Activated CD8-positive, alpha-beta memory T cell treated with anti-CD3 and anti-CD28 coated beads, Interleukin-2, amount 50 U/mL, for 4 hours (primary cell): ENCODE measurements around the gene PLEKHA6.

Source experiments
- DNase-seq: peaks from one replicate; pipeline ENCODE4 v3.0.0-alpha.2; 2020

The PLEKHA6 gene

GRCh38 chr1:204280099-204280961 is 79.4 kb downstream of the PLEKHA6 start:
- no peak for DNase-seq

- no peak for DNase-seq
Observed at GRCh38 chr1:204278958-204279357, 80.8 kb downstream of the PLEKHA6 start.

DNA sequence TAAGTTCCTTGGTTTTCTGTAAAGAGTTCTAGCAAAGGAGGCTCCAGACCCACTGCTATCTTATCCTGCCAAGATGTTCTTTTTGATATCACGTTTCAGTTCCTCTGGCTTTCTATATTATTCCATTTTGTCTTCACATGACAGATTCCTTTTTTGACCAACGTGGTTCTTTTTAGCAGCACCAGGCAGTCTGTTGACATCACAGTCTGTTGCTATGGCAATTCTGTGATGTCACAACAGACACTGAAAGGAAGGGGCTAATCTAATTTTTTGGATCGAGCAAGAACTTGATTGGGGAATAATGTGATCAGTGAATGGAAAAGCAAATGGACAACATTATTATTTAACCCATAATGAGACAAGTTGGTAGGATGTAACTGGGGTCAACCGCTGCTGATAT is 81.5 kb downstream of the PLEKHA6 start:
- DNase-seq: no peak

DNA sequence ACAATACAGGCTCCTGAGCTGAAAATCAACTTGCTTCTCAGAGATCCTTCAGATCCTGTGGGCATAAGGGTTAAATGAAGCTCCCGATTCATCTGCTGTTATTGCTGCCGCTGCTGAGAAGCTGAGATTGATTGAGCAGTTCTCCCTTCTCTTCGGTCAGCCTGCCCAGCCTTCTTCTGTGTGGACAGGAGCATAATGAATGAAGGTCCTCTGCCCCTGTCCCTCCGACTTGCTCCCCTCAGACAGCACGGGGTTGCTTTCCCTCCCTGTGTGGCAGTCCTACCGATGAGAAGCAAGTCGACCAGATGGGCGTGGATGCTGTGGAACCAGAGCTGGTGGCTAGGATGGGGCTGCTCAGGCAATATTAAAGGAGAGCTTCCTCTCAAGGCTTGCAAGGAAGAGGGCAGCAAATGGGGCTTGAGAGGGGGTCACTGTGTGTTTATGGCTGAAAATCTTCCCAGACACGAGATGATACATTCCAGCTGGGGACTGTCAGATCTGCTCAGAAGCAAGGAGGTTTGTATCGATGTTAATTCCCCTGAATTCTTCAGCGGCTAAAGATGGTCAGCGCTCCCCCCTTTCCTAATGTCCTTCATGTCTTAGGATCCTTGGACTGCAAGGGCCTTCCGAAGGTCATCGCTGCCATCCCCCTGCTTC is 82.0 kb downstream of the PLEKHA6 start:
- no peak for DNase-seq

DNA sequence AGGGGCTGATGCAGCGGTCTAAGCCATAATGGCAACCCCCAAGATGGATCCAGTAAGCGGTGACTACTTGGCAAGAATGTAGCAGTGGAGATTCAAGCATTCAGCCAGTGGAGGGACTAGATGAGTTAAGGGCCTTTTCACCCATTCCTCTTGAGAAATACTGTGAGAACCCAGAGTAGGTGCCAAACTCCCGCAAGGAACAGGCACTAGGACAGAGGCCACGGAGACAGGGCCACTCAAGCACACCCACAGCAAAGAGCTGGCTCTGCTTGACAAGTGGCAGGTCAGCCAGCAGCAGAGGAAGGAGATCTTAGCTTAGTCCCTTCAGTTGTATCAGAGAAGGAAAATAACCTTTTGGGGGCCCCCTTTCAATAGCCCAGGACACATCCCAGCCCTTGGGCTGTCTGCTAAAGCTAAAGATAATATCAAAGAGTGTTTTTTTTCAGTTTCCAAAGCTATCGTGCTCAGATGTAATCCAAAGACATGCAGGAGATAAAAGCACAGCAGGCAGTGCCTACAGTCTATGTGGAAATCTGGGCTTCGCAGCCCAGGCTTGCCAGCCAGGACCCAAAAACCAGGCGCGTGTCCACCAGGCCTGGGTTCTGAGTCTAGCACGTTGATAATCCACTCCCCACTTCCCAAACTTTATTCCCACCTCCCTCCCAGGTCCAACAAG is 83.9 kb downstream of the PLEKHA6 start:
- DNase-seq: no peak

GRCh38 chr1:204274446-204274845 is 85.3 kb downstream of the PLEKHA6 start:
- no peak for DNase-seq

- no peak for DNase-seq
Observed at GRCh38 chr1:204272505-204272904, 87.2 kb downstream of the PLEKHA6 start.

- no peak for DNase-seq
Observed at GRCh38 chr1:204271970-204272369, 87.8 kb downstream of the PLEKHA6 start.

GRCh38 chr1:204268101-204268500 is 91.6 kb downstream of the PLEKHA6 start:
- DNase-seq: no peak

DNA sequence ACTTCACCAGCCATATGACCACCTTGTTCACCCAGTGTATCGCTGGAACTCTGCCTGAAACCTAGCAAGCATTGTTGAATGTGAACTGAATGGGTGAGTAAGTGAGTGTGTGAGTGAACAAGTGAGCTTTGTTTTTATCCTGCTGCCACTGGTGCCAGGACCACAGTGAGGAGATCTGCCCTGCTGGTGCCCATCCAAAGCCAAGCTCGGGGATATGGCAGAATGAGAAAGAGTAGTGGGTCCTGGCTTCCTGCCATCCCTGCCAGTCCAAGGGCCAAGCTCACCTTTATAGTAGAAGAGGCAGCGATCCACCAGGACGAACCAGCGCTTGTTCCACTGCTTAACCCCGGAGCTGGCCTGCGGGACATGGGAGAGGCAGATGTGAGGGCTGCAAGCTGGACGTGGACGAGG is 92.5 kb downstream of the PLEKHA6 start:
- DNase-seq: no peak

DNA sequence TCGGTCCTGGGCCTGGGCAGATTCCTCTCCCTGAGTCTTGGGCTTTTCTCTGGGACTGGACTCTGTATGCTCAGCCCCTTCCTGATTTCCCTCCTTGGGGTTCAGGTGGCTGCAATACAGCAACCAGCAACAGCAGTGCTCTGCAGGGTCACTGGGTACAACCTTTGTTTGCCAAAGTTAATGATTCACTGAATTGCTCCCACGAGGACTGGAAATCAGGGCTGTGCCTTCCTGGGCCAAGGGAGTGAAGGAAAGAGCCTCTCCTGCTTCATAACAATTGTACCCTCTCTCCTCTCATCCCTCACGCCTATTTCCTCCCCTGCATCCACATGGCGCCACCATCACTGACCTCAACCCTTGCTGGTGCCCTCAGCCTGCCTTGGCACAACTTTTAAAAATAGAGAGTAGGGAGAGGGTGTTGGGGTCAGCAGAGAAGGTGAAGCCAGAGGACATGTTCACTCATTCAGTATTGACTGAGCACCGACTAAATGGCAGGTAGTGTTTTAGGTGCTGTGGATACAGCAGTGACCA is 93.2 kb downstream of the PLEKHA6 start:
- DNase-seq: no peak

DNA sequence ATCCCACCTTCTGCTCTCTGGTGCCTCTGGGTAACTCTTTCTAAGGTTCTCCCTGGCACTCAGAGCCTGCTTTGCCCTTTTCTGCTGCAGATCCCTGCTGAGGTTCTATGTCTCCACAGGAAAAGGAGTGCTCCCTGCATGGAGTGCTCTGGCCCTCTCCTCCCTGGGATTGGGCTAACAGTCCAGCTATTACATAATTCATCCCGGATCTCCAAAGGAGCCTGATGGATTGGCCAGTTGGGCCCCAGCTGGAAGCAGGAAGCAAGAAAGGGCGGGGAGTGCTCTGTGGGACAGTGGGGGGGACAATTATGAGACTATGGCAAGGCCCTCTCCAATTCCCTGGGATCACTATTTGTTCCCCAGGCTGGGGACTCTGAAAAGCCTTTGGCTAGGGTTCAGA is 94.1 kb downstream of the PLEKHA6 start:
- DNase-seq: no peak

DNA sequence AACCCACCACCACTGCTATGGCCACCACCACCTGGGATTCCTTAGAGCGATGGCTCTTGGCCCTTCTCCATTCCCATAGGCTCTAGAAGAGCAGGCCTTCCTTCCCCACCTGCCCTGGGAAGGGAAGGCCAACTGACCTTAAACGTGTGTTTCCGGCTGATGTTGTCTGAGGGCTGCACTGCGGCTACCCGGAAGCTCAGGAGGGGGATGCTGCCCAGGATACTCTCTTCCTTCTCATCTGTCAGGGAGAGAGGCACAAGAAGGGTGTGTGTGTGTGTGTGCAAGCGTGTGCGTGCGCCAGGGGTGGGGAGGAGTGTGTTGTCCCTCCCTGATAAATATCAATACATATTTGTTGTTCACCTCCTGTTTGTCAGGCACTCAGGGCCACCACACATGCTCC is 94.9 kb downstream of the PLEKHA6 start:
- no peak for DNase-seq

- no peak for DNase-seq
Observed at GRCh38 chr1:204263254-204263910, 96.3 kb downstream of the PLEKHA6 start.

- DNase-seq: no peak
Observed at GRCh38 chr1:204262506-204263253, 97.0 kb downstream of the PLEKHA6 start.

DNA sequence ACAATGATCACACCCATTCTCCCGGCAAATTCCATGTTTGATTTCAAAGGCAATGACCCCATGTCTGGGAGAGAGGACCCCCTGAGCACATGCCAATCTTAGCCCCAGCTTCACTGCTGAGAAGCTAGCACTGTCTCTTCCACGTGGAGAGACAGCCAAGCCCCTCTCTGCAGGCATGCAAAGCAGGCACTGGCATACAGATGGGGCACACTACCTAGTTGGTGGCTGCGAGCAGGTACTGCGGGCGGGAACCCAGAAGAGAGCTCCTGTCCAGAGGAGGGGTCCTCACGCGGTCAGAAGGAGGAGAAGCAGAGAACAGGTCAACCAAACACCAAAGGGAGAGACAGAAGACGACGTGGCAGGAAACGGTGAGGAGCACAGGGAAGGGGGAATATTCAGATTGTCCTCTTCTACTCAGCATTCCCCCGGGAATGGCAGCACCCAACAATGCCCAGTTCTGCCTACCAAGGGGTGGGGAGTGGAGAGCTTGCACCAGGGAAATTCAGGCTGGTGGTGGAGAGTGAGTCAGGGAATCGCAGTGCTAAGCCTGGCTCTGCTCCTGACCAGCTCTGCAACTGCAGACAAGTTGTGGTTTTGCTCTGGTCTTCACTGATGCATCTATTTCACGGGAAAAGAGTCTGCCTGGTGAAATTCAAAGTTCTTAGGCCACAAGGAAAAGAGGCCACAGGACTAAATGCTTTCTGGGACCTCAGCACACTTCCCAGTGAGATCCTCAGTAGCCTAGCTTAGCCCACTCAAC is 97.8 kb downstream of the PLEKHA6 start:
- DNase-seq: no peak

DNA sequence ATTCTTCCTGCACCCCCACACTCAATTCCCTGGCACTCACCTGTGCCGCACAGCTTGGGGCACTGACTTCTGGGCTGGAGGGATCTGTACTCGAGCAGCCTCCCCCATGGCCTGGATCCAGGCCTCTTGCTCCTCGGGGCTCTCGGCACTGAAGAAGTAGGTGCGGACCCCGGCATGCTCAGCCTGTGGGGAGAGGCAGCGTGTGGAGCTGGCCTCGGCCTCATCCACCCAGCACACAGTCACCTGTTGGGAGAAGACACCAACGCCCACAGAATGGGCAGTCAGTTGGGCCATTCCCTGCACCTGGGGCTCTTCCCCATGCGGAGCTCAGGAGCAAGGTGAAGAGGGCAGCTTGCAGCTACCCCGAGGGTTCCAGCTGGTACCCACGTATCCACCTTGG is 98.5 kb downstream of the PLEKHA6 start:
- DNase-seq: no peak

- DNase-seq: no peak
Observed at GRCh38 chr1:204260601-204261197, 99.0 kb downstream of the PLEKHA6 start.

DNA sequence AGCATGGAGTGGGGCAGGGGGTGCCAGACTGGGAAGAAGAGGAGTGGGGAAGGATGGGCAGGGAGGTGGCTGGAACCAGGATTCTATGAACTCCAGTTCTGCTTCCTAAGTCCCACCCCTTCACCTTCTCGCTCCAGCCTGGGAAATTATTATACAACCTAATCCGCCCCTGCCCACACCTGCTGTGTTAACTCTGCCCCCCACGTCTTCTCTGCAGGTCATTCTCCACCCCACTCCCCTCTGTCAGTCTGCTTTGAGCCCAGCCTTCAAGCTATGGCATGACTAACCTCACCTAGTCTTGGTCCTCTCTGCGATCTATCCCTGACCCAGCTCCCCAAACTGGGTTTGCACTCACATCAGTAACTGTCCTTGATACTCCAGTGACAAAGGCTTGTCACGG is 99.9 kb downstream of the PLEKHA6 start:
- no peak for DNase-seq

GRCh38 chr1:204259196-204259595 is 100.5 kb downstream of the PLEKHA6 start:
- DNase-seq: no peak
